HL-60 (cell line): Measurements from ENCODE around the gene RARA.

Experiments used
- SPI1 ChIP-seq: IDR thresholded peaks from 2 replicates; pipeline ENCODE4 v1.6.1; 2012; ENCODE audit warnings: low read depth, mild to moderate bottlenecking, borderline replicate concordance
- TF ChIP-seq, protein P1 (sequence below): IDR thresholded peaks from one replicate; pipeline ENCODE4 v1.5.1; 2011; ENCODE audit warnings: low read length, control low read depth, inconsistent platforms; ENCODE audit not compliant: insufficient read depth

GRCh38 chr17:40338941-40339649, 30.1 kb downstream of the RARA start:
- no peak for TF ChIP-seq SPI1
- TF ChIP-seq, protein P1, sequence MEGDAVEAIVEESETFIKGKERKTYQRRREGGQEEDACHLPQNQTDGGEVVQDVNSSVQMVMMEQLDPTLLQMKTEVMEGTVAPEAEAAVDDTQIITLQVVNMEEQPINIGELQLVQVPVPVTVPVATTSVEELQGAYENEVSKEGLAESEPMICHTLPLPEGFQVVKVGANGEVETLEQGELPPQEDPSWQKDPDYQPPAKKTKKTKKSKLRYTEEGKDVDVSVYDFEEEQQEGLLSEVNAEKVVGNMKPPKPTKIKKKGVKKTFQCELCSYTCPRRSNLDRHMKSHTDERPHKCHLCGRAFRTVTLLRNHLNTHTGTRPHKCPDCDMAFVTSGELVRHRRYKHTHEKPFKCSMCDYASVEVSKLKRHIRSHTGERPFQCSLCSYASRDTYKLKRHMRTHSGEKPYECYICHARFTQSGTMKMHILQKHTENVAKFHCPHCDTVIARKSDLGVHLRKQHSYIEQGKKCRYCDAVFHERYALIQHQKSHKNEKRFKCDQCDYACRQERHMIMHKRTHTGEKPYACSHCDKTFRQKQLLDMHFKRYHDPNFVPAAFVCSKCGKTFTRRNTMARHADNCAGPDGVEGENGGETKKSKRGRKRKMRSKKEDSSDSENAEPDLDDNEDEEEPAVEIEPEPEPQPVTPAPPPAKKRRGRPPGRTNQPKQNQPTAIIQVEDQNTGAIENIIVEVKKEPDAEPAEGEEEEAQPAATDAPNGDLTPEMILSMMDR = no peak
